AG08395 (cell line): Measurements from ENCODE around the gene CALHM5.

Experiments
- DNase-seq: peaks from one replicate; pipeline ENCODE4 v3.0.0; 2012; ENCODE audit warnings: mixed read lengths, low spot score

The CALHM5 gene

DNA sequence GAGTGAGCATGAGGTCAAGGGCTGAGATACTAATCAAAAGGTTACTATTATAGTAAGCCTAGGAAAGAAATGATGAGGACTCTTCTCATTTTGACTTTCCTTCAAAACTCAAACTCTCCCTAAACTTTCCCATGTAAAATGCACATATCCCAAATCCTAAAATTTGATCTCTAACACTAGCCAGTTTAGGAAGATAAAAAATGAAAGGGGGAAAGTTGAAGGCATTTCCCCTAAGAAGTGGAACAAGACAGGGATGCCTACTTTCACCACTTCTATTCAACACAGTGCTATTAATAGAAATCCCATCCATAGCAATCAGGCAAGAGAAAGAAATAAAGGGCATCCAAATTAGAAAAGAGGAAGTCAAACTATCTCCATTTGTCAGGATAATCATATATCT, 2.9 kb upstream of the CALHM5 start:
- no peak for DNase-seq

DNA sequence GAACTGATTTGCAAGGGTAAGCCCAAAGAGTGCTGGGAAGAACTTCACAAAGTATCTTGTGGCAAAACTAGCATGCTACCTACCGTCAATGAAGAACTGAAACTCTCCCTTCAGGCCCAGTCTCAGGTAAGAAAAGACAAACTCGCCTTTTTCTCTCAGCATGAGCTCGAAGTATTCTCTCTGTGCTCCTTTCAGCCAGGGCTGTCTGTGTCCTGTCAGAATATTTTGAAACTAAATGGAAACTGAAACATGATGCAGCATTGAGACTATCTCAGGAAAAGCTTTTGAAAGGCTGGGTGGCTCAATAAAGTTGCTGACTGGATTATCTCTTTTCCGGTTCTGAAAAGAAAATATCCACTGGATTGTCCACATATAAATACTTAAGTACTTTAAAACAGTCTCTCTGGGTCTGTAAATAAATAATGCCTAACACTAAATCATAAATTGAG, 696 bp downstream of the CALHM5 start:
- DNase-seq = no peak

DNA sequence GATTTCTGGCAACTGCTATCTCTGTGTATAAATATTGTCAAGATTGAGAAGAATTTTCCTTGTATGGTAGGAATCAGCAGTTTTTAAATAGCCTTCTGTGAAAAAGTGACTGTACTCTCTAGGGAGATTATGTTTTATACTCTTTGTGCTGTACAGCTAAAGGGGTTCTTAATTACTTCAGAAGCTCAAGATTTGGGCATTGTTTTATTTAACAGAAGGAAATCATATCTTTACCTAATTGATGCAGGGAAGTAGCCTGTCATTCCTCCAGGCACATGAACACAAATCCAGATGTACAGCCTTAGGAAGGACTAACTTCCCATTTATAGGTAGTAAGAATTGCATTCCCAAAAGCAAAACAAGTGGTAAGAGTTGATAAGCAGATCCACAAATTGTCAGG, 1.3 kb downstream of the CALHM5 start:
- DNase-seq = no peak

DNA sequence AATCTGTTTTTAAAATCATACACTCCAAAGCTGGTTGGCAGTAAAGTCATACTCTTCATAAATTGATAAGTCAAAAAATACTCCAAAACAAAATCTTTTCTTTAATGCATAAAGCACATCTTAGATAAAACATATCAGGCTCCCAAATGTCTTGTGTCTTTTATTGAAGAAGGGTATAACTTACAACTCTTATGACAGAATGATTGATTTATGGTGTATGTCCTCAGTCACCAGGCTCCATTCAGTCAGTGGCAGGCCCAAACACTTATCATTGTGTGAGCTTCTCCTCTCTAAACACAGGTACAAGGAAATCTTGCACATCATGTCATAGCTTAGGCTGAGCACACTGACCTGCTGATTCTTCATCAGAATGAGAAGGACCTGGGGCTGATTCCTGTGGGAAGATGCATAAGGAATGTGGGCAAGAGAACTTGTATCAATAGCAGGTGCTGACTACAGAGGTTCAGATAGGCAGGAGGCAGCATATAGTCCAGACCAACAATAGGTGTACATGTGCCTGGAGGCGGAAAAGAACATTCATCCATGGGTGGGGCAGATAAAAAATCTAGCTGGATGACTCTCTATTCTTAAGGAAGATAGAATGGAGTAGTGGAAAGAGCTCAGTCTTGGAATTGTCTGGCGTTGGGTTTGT, 1.9 kb downstream of the CALHM5 start:
- DNase-seq = no peak

DNA sequence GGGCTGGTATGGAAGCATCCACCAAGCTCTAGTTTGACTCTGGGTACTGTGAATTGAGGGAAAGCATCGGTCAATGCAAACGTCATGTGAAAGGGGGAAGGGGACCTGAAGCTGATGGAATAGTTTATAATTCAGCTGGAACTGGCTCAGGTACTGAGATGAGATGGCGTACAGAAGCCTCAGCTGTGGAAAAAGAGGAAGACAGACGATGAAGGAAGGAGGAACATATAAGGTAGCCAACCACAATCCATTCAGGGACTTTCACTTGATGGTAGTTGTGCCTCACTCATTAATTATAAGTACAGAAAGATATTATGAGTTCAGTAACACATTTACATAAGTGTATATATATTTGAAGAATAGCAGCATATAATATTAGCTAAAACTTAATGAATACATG, 2.7 kb downstream of the CALHM5 start:
- DNase-seq = no peak

DNA sequence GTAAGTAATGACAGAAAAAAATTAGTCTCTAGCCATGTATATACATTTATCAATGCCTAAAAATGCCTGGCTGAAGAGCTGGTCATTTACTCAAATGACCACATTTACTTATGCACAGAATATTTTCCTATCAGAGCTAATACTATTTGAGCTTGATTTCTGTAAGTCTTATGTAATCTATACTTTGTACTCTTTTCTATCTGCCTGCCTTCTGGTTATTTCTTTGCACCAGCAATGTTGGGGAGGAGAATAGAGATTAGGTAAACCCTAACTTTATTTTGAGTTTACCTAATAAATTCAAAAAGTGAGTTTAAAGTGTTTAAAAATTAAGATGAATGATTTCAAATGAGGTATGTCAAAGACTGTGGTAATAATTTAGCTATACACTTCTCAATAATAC, 3.7 kb downstream of the CALHM5 start:
- DNase-seq = no peak

DNA sequence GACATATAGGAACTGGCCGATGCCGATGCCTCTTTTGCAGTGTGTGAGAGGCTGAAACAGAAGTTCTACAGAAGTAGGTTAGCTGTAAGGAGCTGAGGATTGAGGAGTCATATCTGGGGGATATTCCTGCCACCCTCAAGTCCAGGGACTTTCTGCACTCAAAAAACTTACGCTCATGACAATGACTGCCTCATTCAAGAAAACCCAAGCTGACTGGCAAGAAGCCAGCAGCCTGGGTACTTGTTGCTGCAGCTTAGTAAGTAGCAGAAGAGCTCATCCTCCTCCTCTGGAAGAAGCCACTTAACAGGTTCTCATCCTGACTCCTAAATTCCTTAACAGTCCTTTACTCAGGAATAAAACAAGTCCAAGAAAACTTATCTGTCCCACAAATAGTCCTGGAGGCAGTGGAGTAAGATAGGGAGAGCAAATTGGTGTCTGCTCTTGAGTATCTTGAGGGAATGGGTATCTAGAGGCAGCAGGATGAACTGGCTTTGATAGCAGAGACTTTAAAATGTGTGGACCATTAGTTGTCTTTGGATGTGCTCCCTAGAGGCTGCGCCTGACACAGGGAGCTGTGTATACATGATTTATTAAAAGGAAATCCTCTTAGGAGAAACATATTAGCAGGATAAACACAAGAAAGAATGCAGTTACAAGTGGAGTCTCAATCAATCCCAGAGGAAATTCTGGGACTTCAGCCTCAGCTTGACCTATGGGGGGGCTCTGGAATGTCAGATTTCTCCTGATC, 7.4 kb downstream of the CALHM5 start:
- no peak for DNase-seq

DNA sequence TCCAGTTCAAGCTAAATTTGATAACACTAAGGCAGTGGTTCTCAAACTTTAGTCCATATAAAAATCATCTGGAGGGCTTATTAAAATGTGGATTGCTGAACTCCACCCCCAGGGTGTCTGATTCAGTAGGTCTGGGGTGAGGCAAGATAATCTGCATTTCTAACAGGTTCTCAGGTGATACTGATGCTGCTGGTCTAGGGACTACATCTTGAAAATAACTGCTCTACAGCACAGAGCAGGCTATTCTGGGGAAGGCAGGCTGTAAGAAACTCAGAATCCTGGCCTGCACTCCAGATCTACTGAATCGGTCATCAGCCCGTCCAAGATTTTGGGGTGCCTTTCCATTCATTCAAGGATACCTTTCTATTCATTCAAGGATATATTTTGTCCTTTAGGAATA, 11.5 kb downstream of the CALHM5 start:
- DNase-seq = no peak

DNA sequence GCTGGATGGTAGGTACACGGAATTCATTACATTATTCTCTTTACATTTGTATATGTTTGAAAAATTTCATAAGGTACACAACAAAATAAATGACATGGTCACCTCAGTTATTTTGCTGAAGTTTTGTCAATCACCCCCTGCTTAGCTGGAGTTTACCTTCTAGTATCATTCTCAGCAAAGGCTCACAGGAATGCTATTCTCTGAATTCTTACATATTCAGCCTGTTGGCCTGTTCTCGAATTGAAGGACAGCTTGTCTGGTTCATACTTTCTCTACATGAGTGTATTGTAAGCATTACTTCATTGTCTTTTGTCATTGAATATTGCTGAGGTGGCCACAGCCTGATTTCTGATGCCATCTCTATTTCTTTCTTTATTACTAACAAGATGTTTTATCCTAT, 12.8 kb downstream of the CALHM5 start:
- DNase-seq = no peak

DNA sequence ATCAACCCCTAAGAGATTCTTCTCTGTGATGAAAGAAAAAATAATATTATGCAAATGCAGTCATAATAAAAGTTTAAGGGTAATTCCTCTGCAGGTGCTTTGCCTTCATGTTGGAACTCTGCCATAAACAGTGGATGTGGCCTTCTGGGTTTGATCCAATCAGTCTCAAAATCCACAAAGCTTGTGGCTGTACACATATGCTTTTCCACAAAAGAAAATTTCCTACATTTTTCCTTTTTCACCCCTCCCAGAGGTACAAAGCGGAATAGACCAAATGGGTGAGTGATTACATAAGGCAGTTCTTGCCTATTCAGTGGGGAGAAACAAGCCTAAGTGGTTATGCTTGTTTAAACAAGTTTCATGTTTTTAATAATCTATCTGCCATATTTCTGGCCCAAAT, 16.7 kb downstream of the CALHM5 start:
- no peak for DNase-seq

DNA sequence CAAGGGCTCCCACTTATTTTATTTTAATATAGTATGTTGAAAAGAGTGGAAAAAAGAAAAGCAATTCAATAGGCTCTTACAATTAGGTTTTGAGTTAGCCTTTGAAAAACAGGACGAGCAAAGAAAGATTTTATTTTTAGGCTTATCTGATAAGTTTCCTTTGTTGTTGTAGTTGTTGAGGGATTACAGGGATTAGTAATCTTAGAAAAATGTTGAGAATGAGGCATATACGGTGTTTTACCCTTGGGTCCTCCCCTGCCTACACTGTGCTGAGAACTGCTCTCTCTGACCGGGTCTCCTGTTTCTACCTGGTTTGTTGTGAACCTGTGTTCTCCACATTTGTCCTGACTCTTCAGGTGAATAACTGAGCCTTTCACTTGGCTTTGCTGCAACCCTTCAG, 17.3 kb downstream of the CALHM5 start:
- peak; percentile 16 for DNase-seq

DNA sequence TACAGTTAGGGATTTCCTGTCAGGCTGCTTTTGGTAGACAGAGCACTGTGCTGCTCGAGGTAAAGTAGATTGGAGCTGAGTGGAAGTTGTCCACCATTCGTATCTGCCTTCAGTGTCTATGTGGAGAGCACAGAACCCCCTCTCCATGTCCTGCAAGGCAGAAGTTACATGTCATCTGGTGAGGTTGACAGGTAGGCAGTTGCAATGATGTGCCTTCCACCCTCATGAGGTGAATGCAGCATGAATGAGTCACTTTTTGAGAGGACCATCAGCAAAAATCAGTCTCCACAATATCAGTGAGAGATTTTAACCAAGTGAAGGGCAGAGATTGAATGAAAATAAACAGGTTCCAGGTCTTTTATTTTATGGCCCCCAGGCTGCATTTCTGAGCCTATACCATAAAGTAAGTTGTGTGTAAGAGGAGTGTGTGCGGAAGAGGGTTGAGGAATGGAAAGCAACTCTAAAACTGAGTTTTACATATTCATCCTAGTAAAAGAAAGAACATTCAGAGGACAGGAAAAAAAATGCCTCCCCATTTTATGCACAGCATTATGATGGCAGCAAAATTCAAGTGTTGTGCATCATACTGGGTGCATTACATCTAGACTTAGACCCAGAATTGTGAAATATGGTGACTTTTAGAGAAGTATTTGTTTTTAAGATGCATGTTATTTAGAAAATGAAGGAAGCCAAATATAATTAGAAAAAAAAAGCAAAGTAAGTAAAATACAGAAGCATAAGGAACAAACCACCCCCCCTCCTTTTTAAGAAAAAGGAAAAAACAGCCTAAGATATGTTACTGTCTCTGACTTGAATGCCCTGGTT, 18.2 kb downstream of the CALHM5 start:
- no peak for DNase-seq

DNA sequence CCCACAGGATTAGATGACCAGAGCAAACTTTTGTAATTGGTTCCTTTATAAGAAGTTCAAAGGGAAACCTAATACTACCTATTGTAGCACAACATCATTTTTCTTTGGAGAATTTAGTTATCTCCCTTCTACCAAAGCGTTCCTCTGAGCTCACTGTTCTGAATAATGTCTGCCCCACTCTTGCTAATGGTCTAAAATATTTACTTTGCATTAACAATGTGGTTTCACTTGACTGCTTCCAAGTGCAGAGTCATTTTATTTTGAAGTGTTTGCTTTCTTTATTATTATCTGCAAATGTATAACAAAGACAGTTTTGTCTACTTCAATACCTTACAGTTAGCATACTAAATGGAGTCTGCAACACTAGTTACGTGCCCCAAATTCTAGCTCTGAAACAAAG, 19.0 kb downstream of the CALHM5 start:
- no peak for DNase-seq

DNA sequence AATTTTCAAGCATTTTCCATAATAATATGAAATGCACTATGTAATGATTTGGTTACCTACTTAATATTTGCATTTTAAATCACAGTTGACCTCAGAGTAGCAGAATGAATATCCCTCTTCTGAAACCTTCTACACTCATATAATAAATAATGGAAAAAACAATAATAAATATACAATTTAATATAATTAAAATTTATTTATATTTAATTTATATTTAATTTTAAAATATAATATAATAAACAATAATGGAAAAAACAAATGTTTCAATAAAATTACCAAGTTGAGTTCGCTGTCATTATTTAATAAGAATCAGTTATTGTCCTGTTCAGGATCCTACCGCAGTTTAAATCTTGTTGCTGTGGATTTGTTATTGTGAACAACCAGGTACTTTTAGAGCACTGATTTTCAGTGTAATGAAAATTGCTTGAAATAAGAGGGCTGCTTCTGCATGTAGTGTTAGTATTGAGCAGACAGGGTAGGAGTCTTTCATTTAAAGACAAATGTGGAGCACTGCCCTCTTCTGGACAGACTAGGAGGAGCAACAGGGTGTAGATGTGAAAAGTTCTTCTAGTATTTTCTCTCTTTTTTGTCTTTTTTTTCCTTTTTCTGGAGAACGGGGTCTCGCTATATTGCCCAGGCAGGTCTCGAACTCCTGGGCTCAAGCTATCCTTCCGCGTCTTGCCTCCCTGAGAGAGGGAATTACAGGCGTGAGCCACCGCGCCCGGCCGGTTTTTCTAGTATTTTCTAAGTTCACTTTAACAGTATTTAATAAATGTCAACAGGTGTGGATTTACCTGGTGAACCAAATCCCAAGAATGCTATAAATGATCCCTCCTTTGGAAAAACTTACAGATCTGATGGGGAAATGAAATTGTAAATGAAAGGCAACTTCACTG, 20.5 kb downstream of the CALHM5 start:
- DNase-seq = peak; percentile 68

DNA sequence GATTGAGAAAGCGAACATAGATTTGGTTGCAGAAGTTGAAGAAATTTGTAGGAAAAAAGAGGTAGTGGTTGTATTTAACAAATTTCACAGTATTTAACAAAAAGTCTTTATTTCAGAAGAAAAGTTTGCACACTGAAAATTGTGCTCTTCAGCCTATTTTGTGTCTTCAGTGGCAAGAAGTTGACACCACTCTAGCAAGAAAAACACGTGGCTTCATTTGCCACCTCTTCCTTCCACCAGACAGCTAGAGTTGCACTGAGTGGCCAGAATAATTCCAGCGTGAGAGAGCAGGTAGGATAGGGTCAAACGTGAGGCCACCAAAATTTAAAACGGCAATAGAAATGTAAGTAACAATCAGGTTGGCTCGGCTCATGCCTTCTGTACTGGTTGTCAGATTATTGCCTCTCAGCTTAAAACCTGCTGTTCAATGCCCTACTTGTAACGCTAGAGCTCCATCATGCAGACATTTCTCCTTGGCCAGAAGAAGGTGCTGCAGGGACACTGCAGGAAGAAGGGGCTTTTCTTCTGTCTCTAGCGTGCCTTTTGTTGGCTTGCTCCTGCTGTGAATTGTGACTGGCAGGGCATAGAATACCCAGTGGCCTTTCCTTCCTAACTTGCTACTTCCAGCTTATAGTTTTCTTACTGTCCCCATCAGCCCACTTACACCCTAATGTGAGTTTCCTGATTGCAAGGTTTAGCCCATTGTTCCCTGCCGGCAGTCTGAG, 22.0 kb downstream of the CALHM5 start:
- no peak for DNase-seq

DNA sequence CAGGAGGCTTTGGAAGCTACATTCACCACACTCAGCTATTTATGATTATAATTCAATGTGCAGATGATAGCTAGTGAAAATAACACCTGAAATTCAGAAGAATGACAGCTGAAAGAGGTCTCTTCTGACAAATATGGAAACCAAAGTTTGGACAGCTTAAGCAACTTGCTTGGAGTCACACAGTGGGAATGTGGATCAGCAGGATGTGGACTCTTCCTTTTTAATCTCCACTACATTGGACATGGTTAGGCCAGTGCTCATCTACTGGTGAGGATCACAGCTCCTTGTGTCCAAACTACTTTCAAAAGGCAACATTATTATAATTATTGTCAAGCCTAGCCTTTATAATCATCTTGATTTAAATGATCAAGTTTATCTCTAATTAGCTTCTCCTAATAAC, 23.7 kb downstream of the CALHM5 start:
- DNase-seq = no peak

DNA sequence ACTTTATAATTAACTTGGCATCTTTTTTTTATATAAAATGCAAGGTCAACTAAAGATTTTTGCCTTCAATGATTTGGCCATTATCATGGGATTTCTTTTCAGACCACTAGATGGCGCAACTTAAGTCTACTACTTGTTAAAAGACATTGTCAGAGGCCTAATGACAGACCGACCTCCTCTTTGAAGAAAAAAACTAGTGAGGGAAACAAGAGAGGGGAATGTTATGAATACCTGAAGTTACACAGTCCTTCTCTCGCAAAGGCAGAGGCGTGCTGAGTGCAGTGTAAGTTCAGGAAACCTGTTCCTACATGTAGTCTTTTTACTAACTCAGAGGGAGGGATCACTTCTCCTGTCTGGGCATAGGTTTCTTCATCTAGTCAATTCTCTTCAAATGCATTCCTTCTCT, 24.8 kb downstream of the CALHM5 start:
- peak; percentile 55 for DNase-seq

DNA sequence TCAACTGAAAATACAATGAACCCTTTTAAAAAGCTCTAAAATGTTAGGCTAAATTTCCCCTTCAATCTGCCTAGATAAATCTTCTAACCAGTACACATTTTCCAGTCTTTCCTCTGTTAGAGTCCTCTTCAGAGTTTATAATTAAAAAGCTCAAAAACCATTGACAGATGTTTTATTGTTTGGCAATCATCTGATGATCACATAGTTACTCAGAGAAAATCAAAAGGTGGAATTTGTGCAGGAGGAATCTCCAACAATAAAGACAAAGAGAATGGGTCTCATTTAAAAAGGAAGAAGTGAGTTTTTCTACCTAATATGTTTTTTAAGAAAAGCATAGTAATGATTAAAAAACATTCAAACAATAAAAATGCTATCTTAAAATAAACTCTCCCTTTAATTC, 31.0 kb downstream of the CALHM5 start:
- no peak for DNase-seq

DNA sequence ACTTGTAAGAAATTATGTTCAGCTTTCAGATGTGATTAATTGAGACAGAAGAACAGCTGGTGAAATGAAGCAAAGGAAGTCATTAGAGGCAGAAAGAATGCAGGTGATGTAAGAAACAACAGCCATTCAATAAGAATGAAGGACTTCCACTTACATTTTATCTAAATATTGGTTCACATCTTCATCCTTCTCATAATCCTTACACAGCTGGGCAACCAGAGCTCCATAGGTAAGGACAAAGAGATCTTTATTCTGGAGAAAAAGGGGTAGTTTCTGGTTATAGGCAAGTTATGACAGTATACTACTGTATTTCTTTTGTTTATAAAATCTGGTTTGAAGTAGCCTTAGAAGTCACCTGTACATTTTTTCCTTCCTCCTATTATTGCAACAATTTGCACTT, 31.7 kb downstream of the CALHM5 start:
- DNase-seq = no peak

DNA sequence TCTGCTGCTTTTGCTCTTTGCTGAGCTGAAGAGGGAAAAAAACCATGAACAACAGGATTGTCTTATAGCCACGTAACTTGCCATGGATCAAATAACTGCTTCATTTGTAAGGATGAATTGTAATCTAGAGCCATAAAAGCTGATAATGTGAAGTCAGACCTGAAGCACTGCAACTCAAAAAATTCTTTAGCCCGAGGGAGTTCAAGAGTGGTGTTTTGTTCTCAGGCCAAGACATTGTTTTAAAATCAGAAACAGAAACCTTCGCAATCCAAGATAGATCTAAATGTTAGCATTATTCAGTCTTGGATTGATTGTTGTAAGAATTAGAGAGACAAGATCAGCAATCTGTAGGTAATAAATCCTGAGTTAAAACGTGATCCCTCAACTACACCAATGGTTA, 34.2 kb downstream of the CALHM5 start, which contains the start of gene TRAPPC3L:
TRAPPC3L (minus strand) TSS at position 34 of the 400 bp plus-strand sequence. CDS start 170 bp downstream, outside the sequence.
- no peak for DNase-seq

DNA sequence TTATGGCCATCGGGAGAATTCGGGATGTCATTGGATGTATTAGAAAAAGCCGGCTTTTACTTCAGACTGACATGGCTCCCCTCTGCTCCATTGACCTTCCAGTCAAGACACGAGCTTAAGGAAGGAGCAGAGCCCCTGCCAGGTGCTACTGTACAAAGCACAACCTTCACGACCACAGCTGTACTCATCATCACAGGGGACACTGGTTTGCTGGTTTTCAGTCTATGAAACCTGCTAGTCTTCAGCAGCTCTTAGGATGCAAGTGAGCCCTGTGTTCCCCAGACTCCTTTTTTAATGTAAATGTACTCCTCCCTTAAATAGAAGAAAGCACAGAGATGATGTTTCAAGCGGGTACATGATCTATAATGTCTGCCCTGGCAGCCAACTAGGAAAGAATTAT, 35.9 kb downstream of the CALHM5 start:
- no peak for DNase-seq
